Glutamatergic neuron (in vitro differentiated cells): ENCODE data around the gene TBX10. TPM values are rescaled to one million over a fixed set of nuclear protein-coding genes. Genes with fewer than 3 reads are reported as not detected.

ENCODE experiments used
- DNase-seq: peaks from one replicate; pipeline ENCODE4 v3.0.0; 2022
- H3K27ac Mint-ChIP-seq: one replicate; pipeline ENCODE4 v1.8.0; 2020; ENCODE audit warnings: mild to moderate bottlenecking, mixed read lengths, inconsistent platforms; ENCODE audit not compliant: unreplicated experiment
- H3K27me3 Mint-ChIP-seq: one replicate; pipeline ENCODE4 v1.8.0; 2020; ENCODE audit warnings: mild to moderate bottlenecking, moderate library complexity, mixed read lengths, inconsistent platforms; ENCODE audit not compliant: unreplicated experiment
- H3K36me3 Mint-ChIP-seq: one replicate; pipeline ENCODE4 v1.8.0; 2020; ENCODE audit warnings: mild to moderate bottlenecking, mixed read lengths, inconsistent platforms; ENCODE audit not compliant: unreplicated experiment
- H3K4me1 Mint-ChIP-seq: one replicate; pipeline ENCODE4 v1.8.0; 2020; ENCODE audit warnings: mild to moderate bottlenecking, low read depth, mixed read lengths, inconsistent platforms; ENCODE audit not compliant: unreplicated experiment
- H3K4me3 Mint-ChIP-seq: one replicate; pipeline ENCODE4 v1.8.0; 2020; ENCODE audit warnings: mild to moderate bottlenecking, mixed read lengths, inconsistent platforms; ENCODE audit not compliant: unreplicated experiment
- H3K9me3 Mint-ChIP-seq: one replicate; pipeline ENCODE4 v1.8.0; 2020; ENCODE audit warnings: mild to moderate bottlenecking, moderate library complexity, mixed read lengths, inconsistent platforms; ENCODE audit not compliant: unreplicated experiment
- total RNA-seq: library from RNA; stranded (reverse); fragmentation: NEBNext Ultra II Directional; extraction: Animal tissue kit (Norgen Biotek cat#: 25700); gene quantifications from one replicate; pipeline ENCODE4 v1.2.1, GENCODE V29; 2021; ENCODE audit not compliant: unreplicated experiment
- TF ChIP-seq, protein P1 (sequence below): fragments of 200-600 bp; sonication (generic); IDR thresholded peaks from one replicate; pipeline ENCODE4 v1.5.0; 2021; ENCODE audit not compliant: partially characterized antibody, unreplicated experiment

Gene TBX10
- total RNA-seq, 1 donor from 2014 or later, result not detected

- no peak overlapping the region for H3K4me3 Mint-ChIP-seq
- no peaks in the 10 kb centered on the region for H3K4me1 Mint-ChIP-seq
- H3K36me3 Mint-ChIP-seq, result peaks cover under 1% of the 10 kb centered on the region
- peaks cover 5% of the 10 kb centered on the region for H3K27me3 Mint-ChIP-seq
- DNase-seq, result no peak
- TF ChIP-seq, protein P1, sequence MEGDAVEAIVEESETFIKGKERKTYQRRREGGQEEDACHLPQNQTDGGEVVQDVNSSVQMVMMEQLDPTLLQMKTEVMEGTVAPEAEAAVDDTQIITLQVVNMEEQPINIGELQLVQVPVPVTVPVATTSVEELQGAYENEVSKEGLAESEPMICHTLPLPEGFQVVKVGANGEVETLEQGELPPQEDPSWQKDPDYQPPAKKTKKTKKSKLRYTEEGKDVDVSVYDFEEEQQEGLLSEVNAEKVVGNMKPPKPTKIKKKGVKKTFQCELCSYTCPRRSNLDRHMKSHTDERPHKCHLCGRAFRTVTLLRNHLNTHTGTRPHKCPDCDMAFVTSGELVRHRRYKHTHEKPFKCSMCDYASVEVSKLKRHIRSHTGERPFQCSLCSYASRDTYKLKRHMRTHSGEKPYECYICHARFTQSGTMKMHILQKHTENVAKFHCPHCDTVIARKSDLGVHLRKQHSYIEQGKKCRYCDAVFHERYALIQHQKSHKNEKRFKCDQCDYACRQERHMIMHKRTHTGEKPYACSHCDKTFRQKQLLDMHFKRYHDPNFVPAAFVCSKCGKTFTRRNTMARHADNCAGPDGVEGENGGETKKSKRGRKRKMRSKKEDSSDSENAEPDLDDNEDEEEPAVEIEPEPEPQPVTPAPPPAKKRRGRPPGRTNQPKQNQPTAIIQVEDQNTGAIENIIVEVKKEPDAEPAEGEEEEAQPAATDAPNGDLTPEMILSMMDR, result no peak
- H3K9me3 Mint-ChIP-seq, result no peaks in the 10 kb centered on the region
- H3K27ac Mint-ChIP-seq, result no peak overlapping the region
These were observed 31.6 kb upstream of the TBX10 start for GRCh38 chr11:67671211-67671520.

GRCh38 chr11:67670316-67671210 is 31.0 kb upstream of the TBX10 start:
- Mint-ChIP-seq H3K9me3 (no peaks in the 10 kb centered on the region), H3K36me3 (no peaks in the 10 kb centered on the region), H3K27ac (no peak overlapping the region), H3K4me3 (no peak overlapping the region), H3K4me1 (no peaks in the 10 kb centered on the region), H3K27me3 (peaks cover 5% of the 10 kb centered on the region)
- TF ChIP-seq, protein P1, result no peak
- DNase-seq, result no peak

DNA sequence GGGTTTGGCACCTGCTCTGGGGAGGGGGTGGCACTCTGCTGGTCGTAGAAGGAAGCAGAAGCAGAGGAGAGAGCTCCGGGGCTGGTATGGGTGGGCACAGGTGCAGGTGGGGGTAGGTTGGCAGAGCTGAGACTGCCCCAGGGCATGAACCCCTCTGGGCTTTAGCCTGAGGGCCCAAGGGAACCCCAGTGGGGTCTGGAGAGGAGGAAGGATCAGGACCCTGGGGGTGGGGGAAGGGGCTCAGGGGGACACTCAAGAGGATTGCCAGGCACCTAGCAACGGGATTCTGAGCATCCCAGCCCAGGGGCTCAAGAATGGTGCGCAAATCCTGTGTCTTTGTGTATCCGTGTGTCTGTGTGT is 28.6 kb upstream of the TBX10 start:
- DNase-seq, result no peak
- no peak overlapping the region for H3K27ac Mint-ChIP-seq
- no peaks in the 10 kb centered on the region for H3K36me3 Mint-ChIP-seq
- H3K27me3 Mint-ChIP-seq, result peaks cover under 1% of the 10 kb centered on the region
- TF ChIP-seq, protein P1, result no peak
- H3K4me3 Mint-ChIP-seq, result no peak overlapping the region
- no peaks in the 10 kb centered on the region for H3K4me1 Mint-ChIP-seq
- H3K9me3 Mint-ChIP-seq, result no peaks in the 10 kb centered on the region

DNA sequence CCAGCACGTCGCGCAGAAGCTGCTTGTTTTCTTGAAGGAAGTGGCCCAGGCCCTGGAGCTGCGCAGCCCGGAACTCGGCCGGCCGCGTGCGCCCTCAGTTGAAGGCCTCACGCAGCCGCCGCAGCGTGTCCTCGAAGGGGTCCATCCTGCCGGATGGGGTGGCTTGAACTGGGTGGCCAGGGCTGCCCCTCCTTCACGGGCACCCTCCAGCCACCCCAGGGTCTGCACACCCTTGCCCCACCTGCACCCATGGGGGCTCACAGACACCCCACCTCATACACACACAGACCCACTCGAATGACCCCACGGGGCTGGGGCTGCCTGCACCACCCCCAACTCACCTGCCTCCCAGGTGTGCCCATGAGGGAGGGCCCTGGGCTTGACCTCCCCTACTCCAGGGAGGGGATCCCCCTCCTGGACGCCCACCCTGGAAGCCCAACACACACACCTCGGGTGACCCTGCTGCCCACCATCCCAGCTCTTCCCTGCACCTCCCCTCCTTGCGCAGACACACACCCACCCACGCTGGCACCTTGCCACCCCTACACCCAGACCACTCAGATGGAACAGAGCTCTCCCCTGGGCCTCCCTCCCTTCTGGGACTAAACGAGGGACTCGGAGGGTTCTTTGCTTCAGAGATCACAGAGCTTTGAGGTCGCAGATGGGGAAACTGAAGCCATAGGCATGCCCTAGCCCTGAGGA is 28.1 kb upstream of the TBX10 start:
- DNase-seq, result no peak
- Mint-ChIP-seq H3K4me3 (no peak overlapping the region), H3K36me3 (no peaks in the 10 kb centered on the region), H3K27ac (no peak overlapping the region), H3K4me1 (no peaks in the 10 kb centered on the region), H3K27me3 (no peaks in the 10 kb centered on the region), H3K9me3 (no peaks in the 10 kb centered on the region)
- TF ChIP-seq, protein P1, result no peak
